HS-27A (cell line): Measurements from ENCODE around the gene TMEM41B.
A peak's percentile ranks its signal among the peaks of the same experiment; 100 is the strongest.
"Not testable (repeated sequence)": the region's sequence is repeated elsewhere in the genome, so short reads cannot be mapped to it uniquely, and the experiment has no call there.

Experiments
- DNase-seq: peaks from one replicate; pipeline ENCODE4 v3.0.0-alpha.2; 2012; ENCODE audit warnings: low read depth, missing footprints

The TMEM41B gene

GRCh38 chr11:9314291-9315077 is at the start of gene TMEM41B:
Gene TMEM41B (minus strand): TSS chr11:9314593. CDS start chr11:9314441, 152 bp downstream.
- peak; percentile 97 for DNase-seq

- DNase-seq = no peak
These were observed 48.0 kb upstream of the TMEM41B start for GRCh38 chr11:9362393-9362863.

- DNase-seq = not testable (repeated sequence)
These were observed 46.6 kb upstream of the TMEM41B start for GRCh38 chr11:9360862-9361622.

GRCh38 chr11:9357041-9357440 is 42.6 kb upstream of the TMEM41B start:
- no peak for DNase-seq

GRCh38 chr11:9351321-9351881 is 37.0 kb upstream of the TMEM41B start:
- DNase-seq = no peak

GRCh38 chr11:9347779-9348178 is 33.4 kb upstream of the TMEM41B start:
- DNase-seq = not testable (repeated sequence)

GRCh38 chr11:9347100-9347499 is 32.7 kb upstream of the TMEM41B start:
- no peak for DNase-seq

- no peak for DNase-seq
These were observed 29.8 kb upstream of the TMEM41B start for GRCh38 chr11:9344061-9344680.

- no peak for DNase-seq
These were observed 27.3 kb upstream of the TMEM41B start for GRCh38 chr11:9341638-9342178.

GRCh38 chr11:9332655-9333054 is 18.3 kb upstream of the TMEM41B start:
- no peak for DNase-seq

GRCh38 chr11:9330387-9331384 is 16.3 kb upstream of the TMEM41B start:
- DNase-seq = peak; percentile 72

GRCh38 chr11:9320047-9320446 is 5.7 kb upstream of the TMEM41B start:
- no peak for DNase-seq

- DNase-seq = not testable (repeated sequence)
These were observed 5.1 kb upstream of the TMEM41B start for GRCh38 chr11:9319377-9320001.

GRCh38 chr11:9318442-9319376 is 4.3 kb upstream of the TMEM41B start:
- not testable (repeated sequence) for DNase-seq

GRCh38 chr11:9316334-9316733 is 1.9 kb upstream of the TMEM41B start:
- no peak for DNase-seq

GRCh38 chr11:9315078-9315688 is 790 bp upstream of the TMEM41B start:
- no peak for DNase-seq

GRCh38 chr11:9313648-9314290 is 624 bp downstream of the TMEM41B start:
- DNase-seq = no peak

- DNase-seq = no peak
These were observed 3.8 kb downstream of the TMEM41B start for GRCh38 chr11:9310485-9311090.
